NCI-H748 treated with DMSO at 0.1 percent for 48 hours (cell line): Measurements from ENCODE around the gene ABCF2.

Experiments used
- DNase-seq: peaks from one replicate; lab custom pipeline; 2025; lab: John Stamatoyannopoulos, UW

ABCF2 gene

DNA sequence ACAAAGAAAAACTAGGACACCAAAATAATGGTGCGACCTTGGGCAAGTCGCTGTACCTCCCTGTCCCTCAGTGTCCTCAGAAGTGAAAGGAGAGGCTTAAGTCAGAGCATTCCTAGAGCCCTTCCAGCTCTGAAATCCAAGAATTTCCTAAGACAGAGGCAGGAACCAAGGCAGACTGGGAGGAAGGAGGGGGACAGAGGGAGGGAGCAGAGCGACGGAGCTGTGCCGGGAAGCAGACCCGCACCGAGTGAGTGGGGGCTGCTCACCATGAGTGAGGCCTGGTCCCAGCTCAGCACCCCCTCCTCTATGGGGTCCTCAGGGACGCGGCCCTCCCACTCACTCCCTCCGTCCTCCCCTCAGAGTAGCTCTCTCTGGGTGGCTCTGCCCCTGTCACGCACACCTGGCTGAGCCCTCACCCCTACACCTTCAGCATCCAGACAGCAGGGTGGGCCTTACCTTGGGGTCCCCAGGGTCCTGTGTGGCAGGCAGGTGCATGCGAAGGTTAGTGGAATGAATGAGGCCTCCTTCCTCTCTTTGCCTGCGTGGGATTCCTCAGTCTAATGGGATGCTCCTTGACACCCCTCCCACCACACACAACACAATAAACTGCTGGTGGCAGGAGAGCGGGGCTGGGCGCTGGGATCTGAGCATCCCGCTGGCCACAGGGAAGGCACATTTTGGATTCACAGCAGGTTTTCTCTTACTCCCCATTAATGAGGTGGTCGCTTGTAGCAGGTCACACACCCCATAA is 26.1 kb upstream of the ABCF2 start:
- no peak for DNase-seq

DNA sequence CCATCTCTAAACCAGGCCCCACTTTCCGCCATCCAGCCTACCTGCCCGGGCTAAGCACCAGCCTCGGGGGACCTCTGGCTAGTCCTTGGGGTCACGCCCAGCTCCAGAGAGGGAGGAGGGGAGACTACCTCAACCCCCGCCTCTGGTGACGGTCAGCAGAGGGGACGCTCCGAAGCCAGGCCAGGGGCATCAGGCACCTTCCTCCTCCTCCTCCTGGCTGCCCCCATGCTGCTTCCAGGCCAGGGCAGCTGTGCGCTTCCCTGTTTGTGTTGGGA is 25.5 kb upstream of the ABCF2 start:
- no peak for DNase-seq

DNA sequence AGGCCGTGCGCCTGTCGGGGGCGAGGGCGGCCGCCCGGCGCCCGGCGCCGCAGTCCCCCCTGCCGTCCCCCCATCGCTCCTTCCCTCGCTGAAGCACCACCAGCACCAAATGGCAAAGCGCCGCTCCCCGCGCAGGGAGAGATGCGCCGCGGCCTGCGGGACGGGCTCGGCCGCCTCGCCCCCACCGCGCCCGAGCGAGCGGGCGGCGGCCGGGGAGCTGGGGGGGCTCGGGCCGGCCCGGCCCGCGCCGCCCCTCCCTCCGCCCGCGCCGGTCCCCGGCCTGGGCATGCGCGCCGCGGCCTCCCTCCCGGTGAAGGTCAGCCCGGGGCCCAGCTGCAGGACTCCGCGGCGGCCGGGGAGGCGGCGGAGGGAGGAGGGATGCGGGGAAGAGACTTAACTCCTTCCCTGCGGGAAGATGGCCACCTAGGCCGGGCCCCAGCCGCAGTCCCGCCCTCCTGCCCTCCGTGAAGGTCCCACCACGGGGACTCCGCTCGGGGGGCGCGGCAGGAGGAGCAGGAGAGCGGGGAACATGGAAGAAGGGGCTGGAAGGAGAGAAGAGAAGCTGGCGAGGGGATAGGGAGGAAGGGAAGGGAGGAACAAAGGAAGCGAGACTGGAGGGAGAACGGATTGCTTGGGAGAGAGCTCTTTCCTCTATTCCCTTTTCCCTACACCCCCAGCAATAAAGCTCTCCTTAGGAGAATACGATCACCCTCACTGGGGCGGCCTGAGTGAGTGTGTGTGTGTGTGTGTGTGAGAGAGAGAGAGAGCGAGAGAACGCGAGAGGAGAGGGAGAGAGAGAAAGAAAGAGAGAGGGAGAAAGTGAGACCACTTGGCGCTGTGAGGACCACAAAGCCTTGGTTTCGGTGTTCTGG is 24.9 kb upstream of the ABCF2 start:
- DNase-seq, result no peak

DNA sequence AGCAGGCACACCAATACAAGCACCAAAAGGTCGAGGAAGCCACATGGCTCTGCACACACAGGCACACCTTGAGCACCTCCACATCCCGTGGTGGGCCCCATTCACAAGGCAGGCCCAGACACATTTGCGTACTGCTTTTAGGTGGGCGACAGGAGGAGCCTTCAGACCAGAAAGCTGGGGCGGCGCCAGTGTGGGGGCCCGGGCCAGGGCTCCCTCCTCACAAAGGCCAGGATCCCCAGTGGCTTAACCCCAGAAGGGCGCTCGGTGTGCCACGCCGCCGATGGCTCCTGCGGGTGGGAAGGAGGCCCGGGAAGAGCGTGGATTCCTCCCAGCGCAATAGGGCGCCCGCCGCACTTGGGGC is 24.3 kb upstream of the ABCF2 start:
- DNase-seq, result no peak

DNA sequence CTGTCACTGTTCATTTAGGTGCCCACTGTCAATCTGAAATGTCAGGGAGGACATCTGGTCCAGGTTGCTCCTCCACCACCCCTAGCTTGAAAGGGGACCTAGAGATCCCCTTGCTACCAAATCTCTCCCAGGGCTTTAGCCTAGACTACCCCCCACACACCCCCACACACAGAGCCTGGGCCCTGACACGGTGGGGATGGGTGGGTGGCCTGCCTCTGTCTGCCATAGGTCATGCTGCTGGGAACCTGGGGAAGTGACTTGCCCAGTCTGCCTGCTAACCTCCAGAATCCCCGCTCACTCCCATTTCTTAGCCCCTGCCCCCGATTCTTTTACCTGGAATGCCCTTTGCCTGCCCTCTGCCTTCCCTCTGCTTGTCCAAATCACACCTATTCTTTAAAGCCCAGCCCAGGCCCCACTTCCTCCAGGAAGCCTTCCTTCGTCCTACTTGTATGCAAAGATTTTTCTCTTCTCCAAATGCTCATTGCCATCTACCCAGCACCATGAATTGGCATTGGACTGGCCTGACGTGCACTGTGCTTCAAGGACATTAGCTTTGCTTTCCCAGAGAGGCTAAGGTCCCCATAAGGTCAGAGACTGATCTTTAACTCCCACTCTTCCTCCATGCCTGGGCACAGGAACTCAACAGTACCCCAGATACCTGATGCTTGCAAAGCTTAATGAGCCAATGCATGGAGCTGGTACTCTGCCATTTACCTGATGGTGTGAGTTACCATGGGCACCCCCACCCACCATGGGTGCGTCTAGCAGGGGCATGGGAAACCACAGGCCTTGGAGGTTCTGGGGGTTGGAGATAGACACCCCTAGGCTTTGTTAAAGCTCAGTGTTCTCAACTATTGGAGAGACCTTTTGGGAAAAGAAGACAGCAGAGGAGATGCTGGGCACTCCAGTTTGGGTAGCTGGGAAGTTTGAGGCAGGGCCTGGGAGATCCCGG is 23.5 kb upstream of the ABCF2 start:
- no peak for DNase-seq

DNA sequence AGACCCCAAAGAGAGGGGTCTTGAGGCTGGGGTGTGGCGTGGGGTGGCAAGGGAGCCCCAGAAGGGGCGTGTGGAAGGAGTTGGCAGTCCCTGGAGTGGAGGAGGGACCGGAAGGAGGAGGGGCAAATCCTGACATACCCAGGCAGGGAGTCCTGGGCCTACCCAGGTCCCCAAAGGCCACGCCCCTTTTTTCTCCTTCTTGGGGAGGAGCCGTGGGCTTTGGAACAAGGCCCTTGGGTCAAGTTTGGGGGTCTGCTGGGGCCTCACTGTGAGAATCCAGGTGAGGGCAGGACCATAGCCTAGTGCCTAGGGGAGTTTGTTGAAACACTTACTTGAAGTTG is 22.7 kb upstream of the ABCF2 start:
- no peak for DNase-seq

DNA sequence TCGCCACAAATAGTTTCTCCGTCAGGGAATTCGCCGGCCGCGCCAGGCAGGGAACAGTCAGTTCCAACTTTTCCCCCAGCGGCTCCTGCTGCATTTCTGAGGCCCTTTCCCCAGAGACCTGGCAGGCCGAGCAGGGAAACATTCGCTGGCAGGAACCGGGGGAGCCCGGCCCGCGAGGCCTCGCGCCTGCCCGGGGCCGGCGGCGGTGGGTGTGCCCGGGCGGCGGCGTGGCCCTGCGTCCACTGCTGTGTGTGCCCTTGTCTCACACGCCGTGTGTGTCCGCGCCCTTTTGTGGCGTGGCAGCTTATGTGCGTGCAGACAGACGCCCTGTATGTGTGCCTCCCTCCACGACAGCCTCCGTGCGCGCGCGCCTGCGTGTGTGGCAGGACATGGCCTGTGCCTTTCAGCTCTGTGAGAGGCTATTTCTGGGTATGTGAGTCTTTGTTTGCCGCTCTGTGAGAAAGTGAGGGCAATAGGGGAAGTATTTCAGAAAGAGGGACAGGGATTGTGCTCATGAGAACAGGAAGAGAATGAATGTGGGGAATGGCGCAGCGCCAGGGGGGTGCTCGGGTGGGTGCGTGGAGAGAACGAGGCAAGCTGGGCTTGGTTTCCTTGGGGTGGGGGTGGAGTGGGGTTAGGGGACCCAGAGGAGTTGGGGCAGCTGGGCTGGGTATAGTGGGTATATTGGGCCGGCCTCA is 22.2 kb upstream of the ABCF2 start:
- no peak for DNase-seq

DNA sequence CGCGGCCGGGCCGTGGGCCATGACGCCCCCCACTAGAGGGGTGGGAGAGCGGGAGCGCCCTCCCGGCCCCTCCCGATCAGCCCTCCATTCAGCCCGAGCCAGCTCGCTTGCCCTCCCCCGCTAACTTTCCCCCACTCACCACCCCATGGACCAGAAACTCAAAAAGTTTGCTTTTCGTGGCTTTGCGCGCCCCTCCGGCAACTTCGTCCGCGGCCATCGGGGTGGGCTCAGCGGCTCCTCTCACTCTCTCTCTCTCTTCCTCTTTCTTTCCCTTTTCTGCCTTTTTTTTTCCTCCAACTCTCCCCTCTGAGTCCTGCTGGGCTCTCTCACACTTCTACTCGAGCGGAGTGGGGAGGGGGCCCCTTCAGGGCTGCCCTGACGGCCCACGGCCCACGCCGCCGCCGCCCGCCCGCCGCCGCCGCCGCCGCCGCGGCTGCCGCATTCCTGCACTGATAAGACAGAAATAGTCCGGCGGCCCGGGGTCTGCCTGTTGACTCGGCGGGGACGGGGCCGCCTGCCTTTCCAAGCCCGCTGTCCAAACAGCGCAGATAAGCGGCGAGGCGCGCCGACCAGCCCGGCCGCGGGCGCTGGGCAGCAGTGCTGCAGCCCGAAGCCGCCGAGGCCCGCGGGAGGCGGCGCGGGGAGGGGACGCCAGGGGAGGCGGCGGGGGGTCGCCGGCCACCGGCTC is 21.5 kb upstream of the ABCF2 start, which contains the start of gene SMARCD3:
SMARCD3 (minus strand) TSS at position 349 of the 688 bp plus-strand sequence; CDS start at position 217, 132 bp downstream.
- DNase-seq, result no peak

DNA sequence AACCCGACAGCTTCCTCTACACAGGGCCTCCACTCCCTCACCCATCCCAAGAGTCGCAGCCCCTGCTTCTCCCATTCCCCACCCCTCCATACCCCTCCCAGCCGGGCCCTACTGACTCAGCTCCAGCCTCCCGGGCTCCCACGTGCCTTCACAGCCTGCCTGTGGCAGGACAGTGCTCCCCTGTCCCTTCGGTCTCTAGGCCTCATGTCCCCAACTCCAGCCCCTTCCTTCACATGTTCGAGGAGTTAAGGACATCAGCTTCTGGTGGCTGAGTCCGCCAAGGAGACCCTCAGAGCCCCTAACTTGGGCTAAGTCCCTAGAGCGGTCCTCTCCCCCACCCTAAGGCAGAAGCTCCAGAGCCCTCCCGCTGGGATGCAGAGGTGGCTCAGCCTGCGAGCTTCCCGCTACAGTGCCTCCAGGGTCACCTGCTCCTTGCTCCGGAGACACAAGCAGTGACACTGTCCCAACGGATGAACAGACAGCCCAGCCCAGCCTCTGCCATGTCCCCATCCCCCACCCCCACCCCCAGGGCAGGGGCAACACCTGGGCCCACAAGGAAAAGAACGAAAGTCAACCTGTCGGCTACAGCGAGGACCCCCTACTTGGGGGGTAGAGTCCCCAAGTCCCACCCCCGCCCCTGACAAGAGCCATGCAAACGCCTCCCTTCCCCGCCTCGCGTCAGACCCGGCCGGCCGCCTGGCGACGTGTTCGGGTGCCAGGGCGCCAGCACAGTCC is 20.8 kb upstream of the ABCF2 start:
- DNase-seq, result no peak

DNA sequence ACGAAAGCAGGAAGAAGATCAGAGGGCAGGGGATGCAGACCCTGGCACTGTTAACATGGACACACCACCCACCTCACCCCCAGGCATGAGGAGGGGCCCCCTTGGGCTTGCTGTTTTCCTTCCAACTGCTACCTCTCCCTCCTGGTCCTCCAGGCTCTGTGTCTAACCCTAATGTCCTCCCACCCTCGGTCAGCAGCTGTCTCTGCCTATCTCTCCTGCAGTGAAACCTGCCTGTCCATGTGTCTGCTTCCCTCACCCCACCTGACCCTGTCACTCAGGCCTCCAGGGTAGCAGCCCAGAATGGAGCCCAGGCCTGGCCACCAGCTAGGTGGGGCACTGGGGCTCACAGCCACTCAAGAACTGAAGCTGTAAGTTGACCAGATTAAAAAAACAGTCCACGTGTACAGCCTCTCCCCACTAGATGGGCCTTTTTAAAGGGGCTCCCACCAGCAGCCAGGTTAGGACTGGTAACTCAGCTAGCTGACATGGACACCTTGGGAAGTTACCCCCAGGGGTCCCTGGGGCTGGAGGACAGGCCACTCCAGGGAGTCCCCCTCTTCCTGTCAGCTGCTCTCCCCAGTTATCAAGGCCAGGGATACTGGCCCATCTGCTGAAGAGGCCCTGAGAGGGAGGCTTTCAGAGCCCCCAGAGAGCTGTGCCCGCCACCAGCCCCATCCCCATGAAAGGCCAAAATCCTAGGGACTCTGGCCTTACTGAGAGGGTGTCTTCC is 20.0 kb upstream of the ABCF2 start:
- no peak for DNase-seq

DNA sequence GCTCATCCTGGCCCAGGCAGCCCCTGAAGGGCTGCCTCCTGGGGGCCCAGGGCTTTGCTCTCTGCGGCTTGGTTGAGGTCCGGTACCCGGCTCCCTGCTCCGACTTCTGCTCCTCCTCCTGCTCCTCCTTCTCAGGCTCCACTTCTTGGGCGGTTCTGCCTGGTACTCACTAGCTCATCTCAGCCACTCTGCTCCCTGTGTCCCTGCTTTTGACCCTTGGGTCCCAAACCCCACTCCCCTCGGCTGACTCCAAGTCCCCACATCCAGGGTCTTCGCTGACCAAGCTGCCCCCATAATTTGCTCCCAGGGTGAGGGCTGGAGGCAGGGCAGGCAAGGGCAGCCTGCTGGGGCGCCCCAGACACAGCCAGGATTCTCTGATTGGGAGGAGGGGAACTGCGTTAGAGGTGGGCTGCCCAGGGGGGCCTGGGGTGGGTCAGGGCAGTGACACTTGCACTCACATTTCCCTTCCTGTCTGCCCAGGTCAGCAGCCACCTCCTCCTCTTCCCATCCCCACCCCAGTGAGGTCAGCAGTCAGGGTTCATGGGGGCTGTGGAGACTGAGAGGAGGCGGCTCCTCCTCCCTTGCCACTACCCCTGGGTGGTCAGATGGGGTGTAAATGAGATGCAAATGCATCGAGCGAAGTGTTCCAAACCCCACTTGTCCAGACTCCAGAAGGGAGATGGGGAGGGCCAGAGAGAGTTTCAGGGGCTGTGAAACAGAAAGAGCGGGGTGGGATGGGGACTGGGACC is 19.3 kb upstream of the ABCF2 start:
- no peak for DNase-seq

DNA sequence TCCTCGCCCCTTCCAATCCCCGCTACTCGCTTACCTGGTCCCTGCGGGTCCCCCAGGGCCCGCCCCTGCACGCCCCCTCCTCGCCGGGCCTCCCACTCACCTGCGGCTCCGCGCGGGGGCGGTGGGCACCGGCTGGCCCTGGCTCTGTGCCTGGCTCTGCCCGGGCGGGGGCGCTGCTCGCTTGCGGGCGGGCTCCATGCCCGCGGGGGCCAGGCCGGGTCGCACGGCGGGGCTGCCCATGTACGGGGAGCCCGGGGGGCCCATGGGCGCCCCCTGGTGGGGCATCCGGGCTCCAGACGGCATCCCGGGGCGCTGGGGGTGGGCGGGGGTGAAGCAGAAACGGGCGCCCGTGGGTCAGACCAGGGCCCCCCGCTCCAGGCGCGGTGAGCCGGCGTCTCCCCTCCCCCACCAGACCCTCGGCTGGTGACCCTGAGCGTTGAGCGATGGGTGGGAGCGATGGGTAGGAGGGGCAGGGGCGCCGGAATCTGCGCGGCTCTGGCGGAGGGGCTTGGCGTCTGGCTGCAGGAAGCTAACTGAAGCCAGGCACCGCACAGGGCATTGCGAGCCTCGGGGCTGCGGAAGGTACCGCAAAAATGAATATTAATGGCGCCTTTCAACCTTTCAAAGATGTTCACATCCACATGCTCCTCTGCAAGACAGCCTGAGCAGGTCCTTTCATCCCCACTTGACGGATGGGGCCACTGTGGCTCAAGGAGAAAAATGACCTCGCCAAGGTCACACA is 18.5 kb upstream of the ABCF2 start:
- DNase-seq, result no peak

DNA sequence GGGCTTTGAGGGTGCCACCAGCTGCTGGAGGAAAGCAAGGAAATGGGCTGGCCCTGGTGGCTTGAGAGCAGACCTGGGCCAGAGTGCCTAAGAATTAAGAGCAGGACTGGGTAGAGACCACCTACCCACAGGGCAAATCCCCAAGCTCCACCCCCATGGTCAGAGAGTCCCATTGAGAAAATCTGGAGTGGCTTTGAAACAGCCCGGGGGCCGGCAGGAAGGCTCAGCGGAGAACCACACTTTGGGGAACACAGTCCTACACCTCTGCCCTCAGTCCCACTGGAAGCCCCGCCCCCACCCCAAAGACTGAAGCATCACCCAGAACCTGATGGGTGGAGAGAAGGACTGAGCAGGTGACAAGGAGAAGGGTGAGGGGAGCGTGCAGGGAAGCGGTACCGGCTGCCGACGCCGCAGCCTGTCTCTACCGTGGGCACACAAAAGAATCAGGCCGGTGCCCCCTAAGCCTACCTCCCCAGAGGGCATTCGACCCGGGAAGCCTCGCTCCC is 17.9 kb upstream of the ABCF2 start:
- DNase-seq, result no peak

DNA sequence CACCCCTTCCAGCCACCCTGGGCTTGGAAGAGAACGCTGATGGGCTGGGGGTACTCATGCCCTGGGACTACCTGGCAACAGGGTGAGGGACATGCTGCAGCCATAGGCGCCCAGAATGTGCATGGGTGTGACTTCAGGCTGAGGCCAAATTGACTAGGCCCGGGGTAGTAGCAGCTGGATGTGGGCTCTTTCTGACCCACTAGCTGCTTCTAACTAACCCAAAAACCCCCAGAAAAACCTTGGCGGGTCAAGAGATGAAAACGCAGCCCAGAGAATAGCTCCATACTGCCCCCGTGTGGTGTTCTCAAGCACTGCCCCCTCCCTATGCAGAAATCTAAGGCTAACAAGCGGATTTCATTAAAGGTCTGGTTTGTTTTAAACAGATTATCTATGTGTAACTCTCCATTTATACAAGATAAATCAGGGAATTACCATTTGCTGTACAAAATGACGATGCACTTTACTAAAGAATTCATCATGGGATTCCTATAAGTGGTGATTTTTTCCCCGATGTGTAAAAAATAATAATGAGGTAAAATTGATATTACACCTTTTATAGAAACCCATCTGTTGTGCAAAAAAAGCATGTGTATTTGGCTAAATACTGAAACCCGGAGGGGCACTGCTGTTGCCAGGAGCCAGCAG is 17.3 kb upstream of the ABCF2 start:
- peak; percentile 41 for DNase-seq

DNA sequence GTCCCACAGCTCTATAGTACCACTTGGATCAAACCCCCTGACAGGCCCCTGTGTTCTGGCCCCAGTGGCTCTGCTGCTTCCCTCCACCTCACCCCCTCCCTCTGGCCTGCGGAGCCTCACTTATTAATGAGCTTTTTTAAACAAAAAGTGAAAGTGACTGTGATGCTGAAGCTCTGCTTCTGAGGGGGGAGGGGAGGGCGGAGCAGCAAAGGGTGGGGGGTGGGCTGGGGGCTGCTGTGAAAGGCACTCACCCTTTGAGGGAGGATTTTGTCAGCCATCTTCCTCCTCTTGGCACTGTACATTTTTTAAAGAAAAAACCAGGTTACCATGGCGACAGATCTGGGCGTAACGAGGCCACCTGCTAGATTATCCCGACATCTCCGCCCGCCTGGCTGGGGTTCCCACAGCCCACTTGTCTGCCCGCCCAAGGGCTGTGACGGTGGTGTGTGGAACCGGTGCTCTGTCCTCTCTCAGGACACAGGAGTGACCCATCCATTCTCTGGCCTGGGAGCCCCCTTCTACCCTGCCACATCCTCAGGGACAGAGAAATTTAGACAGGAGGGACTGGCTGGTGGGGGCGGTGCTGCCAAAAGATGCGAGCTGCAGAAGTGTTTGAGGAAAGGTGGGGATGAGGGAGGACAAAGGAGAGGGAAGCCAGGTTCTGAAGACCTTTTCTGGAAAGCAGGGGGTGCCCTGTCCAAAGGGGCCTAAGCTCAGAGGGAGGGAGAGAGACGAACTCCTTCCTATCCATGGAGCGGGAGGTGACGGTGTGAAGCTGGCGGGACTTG is 16.6 kb upstream of the ABCF2 start:
- no peak for DNase-seq

DNA sequence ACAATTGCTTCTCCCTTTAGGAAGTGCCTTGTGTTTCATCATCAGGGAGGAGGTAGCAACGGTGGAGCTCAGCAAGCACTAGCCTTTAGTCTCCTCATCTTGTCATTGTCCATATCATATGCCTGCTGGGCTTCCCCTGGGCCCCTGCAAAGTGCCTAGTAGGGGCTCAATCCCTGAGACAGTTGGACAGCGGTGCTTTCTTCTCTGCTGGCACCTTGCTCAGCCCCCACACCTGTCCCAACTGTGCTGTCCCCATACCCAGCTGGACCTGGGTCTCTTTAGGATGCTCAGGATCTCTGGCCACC is 16.0 kb upstream of the ABCF2 start:
- no peak for DNase-seq
